ENCODE data around the gene IGFBP4.

DNA sequence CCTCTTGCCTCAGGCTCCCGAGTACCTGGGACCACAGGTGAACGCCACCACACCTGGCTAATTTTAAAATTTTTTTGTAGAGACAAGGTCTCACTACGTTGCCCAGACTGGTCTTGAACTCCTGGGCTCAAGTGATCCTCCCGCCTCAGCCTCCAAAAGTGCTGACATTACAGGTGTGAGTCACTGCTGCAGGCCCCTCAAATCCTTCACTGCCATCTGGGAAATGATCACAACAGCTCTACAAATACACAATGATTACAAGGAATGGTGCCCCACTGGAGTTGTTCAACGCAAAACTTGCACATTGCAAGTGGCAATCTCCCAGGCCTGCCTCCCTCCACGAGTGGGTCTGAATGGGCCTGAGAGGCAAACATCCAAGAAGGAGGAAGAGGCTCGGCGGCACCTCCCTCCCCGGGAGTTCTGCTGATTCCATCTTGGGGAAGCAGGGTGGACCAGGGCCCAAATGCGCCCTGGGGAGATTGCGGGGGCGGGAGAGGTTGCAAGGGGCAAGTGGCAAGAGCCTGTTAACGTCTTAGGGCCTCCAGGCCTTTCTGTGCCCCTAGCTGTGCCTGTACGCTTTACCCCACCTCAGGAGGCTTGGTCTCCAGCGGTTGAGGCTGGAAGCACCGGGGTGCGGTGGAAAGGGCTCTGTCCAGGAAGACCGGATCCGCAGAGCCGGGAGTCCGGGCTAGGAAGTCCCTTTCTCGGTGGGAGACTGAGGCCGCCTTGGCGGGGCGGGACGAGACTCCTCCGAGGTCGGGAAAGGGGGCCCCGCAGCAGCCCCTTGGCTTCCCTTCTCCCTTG, 656 bp upstream of the IGFBP4 start:
- no peak for TF ChIP-seq CTCF (IDR thresholded peaks at IDR 0.05; ENCODE audit: poor library complexity)
- TF ChIP-seq EZH2phosphoT487 (IDR thresholded peaks at IDR 0.05; ENCODE audit: low read depth, severe bottlenecking, unreplicated experiment) = no peak

Measured in hepatocyte (in vitro differentiated cells).